Measurements from ENCODE around the gene MLXIPL.

MLXIPL gene

GRCh38 chr7:73572767-73573186, 51.5 kb downstream of the MLXIPL start:
- no peak for TF ChIP-seq CTCF (conservative IDR thresholded peaks at IDR 0.05; ENCODE audit: low read depth, low read length)
- H3K4me1 ChIP-seq (ENCODE audit: low read depth, poor library complexity, severe bottlenecking), result peaks cover 28% of the 10 kb centered on the region
- no peaks in the 10 kb centered on the region for H3K27me3 ChIP-seq (ENCODE audit: insufficient read depth, low read depth)
- peaks cover 15% of the 10 kb centered on the region; the same call in 1 of the 2 replicates for H3K36me3 ChIP-seq (ENCODE audit: insufficient read depth)
- H3K4me2 ChIP-seq, result no peak overlapping the region
- H4K20me1 ChIP-seq (ENCODE audit: insufficient read depth), result no peaks in the 10 kb centered on the region
- no peak overlapping the region for H3K9ac ChIP-seq
- no peak overlapping the region for H3K4me3 ChIP-seq (IDR thresholded peaks at IDR 0.05; ENCODE audit: insufficient read depth, low read depth, low read length)
- no peak overlapping the region for H2AFZ ChIP-seq (ENCODE audit: low read depth)
- H3K27ac ChIP-seq, result no peak overlapping the region
- peaks cover 30% of the 10 kb centered on the region for H3K79me2 ChIP-seq (ENCODE audit: insufficient read depth, low read depth)

DNA sequence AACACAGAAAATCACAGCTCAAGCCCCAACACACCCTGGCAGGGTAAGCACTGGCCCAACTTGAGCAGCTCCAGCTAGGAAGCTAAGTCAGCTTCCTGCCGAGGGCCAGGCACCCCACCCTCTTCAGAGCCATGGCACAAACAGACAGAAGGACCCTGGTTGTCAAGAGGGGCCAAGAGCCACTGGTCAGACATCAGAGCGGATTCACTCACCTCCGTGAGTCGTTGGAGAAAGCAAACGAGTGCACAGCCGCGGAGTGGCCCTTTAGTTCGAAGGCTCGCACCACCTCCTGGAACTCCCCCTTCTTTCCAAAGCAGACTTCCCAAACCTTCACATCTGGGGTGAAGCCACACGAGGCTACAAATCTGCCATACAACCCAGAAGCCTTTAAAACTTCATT, 53.3 kb downstream of the MLXIPL start:
- Histone ChIP-seq H3K4me2 (no peak overlapping the region), H2AFZ (ENCODE audit: low read depth) (no peak overlapping the region), H3K4me3 (IDR thresholded peaks at IDR 0.05; ENCODE audit: insufficient read depth, low read depth, low read length) (no peak overlapping the region), H3K9ac (no peak overlapping the region), H3K4me1 (ENCODE audit: low read depth, poor library complexity, severe bottlenecking) (peaks cover 20% of the 10 kb centered on the region), H4K20me1 (ENCODE audit: insufficient read depth) (no peaks in the 10 kb centered on the region), H3K79me2 (ENCODE audit: insufficient read depth, low read depth) (peaks cover 12% of the 10 kb centered on the region; the same call in 1 of the 2 replicates), H3K27me3 (ENCODE audit: insufficient read depth, low read depth) (no peaks in the 10 kb centered on the region), H3K27ac (no peak overlapping the region), H3K36me3 (ENCODE audit: insufficient read depth) (peaks cover 15% of the 10 kb centered on the region; the same call in 1 of the 2 replicates)
- no peak for TF ChIP-seq CTCF (conservative IDR thresholded peaks at IDR 0.05; ENCODE audit: low read depth, low read length)

DNA sequence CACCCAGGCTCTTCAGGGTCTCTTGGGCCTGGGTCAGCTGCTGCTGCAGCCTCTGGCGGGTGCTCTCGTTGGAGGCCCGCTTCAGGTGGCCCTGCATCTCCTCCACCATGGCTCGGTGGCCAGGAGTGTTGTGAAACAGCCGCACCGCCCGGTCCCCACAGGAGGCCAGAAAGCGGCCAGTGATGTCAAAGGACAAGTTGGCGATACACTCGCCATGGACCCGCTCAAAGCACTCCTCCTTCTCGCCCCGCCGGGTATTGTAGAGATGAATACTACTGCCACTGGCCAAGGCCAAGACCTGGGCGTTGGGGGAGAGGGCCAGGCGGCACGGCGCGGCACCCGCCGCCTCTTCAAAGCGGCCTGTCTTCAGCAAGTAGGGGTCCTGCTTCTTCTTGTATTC, 53.8 kb downstream of the MLXIPL start:
- Histone ChIP-seq H3K4me3 (IDR thresholded peaks at IDR 0.05; ENCODE audit: insufficient read depth, low read depth, low read length) (no peak overlapping the region), H3K36me3 (ENCODE audit: insufficient read depth) (peaks cover 15% of the 10 kb centered on the region; the same call in 1 of the 2 replicates), H3K27me3 (ENCODE audit: insufficient read depth, low read depth) (no peaks in the 10 kb centered on the region), H3K9ac (no peak overlapping the region), H3K4me2 (no peak overlapping the region), H3K79me2 (ENCODE audit: insufficient read depth, low read depth) (peaks cover 8% of the 10 kb centered on the region; the same call in 1 of the 2 replicates), H3K4me1 (ENCODE audit: low read depth, poor library complexity, severe bottlenecking) (peaks cover 21% of the 10 kb centered on the region), H4K20me1 (ENCODE audit: insufficient read depth) (no peaks in the 10 kb centered on the region), H2AFZ (ENCODE audit: low read depth) (no peak overlapping the region), H3K27ac (no peak overlapping the region)
- no peak for TF ChIP-seq CTCF (conservative IDR thresholded peaks at IDR 0.05; ENCODE audit: low read depth, low read length)

DNA sequence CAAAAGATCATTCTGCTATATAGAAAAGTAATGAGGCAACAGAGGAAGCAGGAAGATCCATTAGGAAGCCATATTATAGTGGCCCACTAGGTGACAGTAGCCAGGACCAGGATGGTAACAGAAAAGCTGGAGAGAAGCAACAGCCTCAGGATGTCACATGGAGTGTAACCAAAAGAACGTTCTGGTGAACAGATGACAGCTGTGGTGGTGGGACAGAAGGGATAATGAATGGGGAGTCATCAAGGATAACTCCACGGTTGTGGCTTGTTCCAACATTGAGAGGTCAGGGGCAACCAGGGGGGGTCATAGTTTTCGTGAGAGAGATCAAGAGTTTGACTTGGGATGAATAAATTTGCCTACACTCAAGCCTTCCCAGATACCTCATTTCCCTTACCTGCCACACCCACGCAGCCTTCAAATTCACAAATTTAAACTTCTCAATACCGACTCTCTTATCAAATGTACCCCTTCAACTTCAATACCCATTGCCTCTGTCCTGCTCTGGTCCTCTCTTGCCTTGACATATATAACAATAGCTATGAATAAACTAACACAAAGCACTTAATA, 55.2 kb downstream of the MLXIPL start:
- Histone ChIP-seq H4K20me1 (ENCODE audit: insufficient read depth) (no peaks in the 10 kb centered on the region), H3K79me2 (ENCODE audit: insufficient read depth, low read depth) (no peaks in the 10 kb centered on the region), H3K36me3 (ENCODE audit: insufficient read depth) (peaks cover 13% of the 10 kb centered on the region; the same call in 1 of the 2 replicates), H3K9ac (no peak overlapping the region), H3K27me3 (ENCODE audit: insufficient read depth, low read depth) (no peaks in the 10 kb centered on the region), H3K4me1 (ENCODE audit: low read depth, poor library complexity, severe bottlenecking) (peaks cover 27% of the 10 kb centered on the region), H2AFZ (ENCODE audit: low read depth) (no peak overlapping the region), H3K4me2 (no peak overlapping the region), H3K27ac (no peak overlapping the region), H3K4me3 (IDR thresholded peaks at IDR 0.05; ENCODE audit: insufficient read depth, low read depth, low read length) (no peak overlapping the region)
- no peak for TF ChIP-seq CTCF (conservative IDR thresholded peaks at IDR 0.05; ENCODE audit: low read depth, low read length)
